H1 (cell line): ENCODE measurements around the gene SPEN. TPM values are rescaled to one million over a fixed set of nuclear protein-coding genes. Genes with fewer than 3 reads are reported as not detected.

Experiments used
- ASH2L ChIP-seq: fragments of 200-600, 300-600 bp; sonication (generic); IDR thresholded peaks from one replicate; pipeline ENCODE4 v1.7.1; 2017; ENCODE audit warnings: low read length
- BCL11A ChIP-seq, 2 experiments: IDR thresholded peaks; one replicate each; pipeline ENCODE4 v1.6.1; 2011; ENCODE audit warnings: low read depth in 2 of 2, low read length in 2 of 2, mild to moderate bottlenecking in 2 of 2
- CTBP2 ChIP-seq: IDR thresholded peaks from 2 replicates; pipeline ENCODE4 v1.7.0; 2011; ENCODE audit warnings: borderline replicate concordance, mild to moderate bottlenecking, moderate library complexity, mixed read lengths, low read length; ENCODE audit not compliant: insufficient read depth, insufficient read length
- HDAC2 ChIP-seq, 2 experiments: fragments of 300-600 bp in 1 of 2; sonication (generic) in 1 of 2; IDR thresholded peaks; 2 replicates each; pipeline ENCODE4 v1.6.1; 2011 to 2012; ENCODE audit warnings: low read depth in 2 of 2, low read length in 2 of 2, mild to moderate bottlenecking in 2 of 2, moderate library complexity in 2 of 2, borderline replicate concordance in 1 of 2, inconsistent platforms in 1 of 2
- MAFK ChIP-seq: IDR thresholded peaks from 2 replicates; pipeline ENCODE4 v1.6.1; 2012; ENCODE audit warnings: low read depth, mild to moderate bottlenecking, improper control_type of control experiment, low read length
- SP2 ChIP-seq: IDR thresholded peaks from 2 replicates; pipeline ENCODE4 v1.6.1; 2012; ENCODE audit warnings: mild to moderate bottlenecking, low read length, inconsistent platforms
- polyA plus RNA-seq, 7 experiments: library from polyadenylated mRNA; depleted of rRNA in 3 of 7; stranded (reverse) in 5 of 7; unstranded in 2 of 7; fragments of >200 nt in 5 of 7; fragments of 200-250 nt in 2 of 7; gene quantifications; 1 replicate in 5 of 7; 2 replicates in 1 of 7; 4 replicates in 1 of 7; pipeline versions ENCODE4 v1.2.1 to v1.2.3, GENCODE V29; 2011 to 2013; ENCODE audit warnings: missing spikeins in 2 of 7, mixed read lengths in 2 of 7
- total RNA-seq: library from RNA; stranded (reverse); fragmentation: NEBNext Ultra II Directional; extraction: Animal tissue kit (Norgen Biotek cat#: 25700); gene quantifications from 2 replicates; pipeline ENCODE4 v1.2.1, GENCODE V29; 2021
- TF ChIP-seq, protein P1 (sequence below), 3 experiments: IDR thresholded peaks; 1 replicate in 2 of 3; 2 replicates in 1 of 3; pipeline versions ENCODE4 v1.5.1 to v1.6.1; 2011; ENCODE audit warnings: low read length in 3 of 3, mild to moderate bottlenecking in 3 of 3, inconsistent platforms in 2 of 3, low read depth in 1 of 3, moderate library complexity in 1 of 3; ENCODE audit not compliant: insufficient read depth in 1 of 3; ENCODE audit errors: control extremely low read depth in 1 of 3

The SPEN gene
- total and polyA plus RNA-seq, 2 of the 8 experiments (the other 6 are each of a cell fraction or from before 2014, with no cell fraction given) = 12.5 to 52.1 TPM

DNA sequence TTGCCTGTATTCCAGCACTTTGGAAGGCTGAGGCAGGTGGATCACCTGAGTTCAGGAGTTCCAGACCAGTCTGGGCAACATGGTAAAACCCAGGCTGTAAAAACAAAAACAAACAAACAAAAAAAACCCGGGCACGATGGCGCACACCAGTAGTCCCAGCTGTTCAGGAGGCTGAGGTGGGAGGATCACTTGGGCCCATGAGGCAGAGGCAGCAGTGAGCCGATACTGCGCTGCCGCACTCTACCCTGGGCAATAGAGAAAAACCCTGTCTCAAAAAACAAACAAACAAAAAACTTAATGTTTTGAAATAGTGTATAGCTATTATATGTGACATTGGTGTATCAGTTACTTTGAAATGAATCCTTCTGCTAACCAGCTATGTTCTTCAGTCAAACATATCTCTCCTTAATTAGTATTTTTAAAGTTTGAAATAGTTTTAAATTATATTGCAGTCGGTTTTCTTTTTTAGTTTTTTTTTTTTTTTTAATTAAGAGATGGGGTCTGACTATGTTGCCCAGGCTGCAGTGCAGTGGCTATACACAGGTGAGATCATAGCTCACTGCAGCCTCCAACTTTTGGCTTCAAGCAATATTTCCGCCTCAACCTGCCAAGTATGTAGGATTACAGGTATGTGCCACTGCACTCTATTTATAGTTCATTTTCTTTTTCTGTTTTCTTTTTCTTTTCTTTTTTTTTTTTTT, 11.3 kb downstream of the SPEN start (continued):
- TF ChIP-seq HDAC2 (IDR thresholded peaks at IDR 0.05; ENCODE audit: borderline replicate concordance in 1 of 2, low read depth in 2 of 2, low read length in 2 of 2) (no peak), ASH2L (no peak), CTBP2 (no peak), SP2 (no peak), MAFK (no peak), BCL11A (IDR thresholded peaks at IDR 0.05; ENCODE audit: low read depth in 2 of 2, low read length in 2 of 2) (no peak)
- TF ChIP-seq, protein P1, sequence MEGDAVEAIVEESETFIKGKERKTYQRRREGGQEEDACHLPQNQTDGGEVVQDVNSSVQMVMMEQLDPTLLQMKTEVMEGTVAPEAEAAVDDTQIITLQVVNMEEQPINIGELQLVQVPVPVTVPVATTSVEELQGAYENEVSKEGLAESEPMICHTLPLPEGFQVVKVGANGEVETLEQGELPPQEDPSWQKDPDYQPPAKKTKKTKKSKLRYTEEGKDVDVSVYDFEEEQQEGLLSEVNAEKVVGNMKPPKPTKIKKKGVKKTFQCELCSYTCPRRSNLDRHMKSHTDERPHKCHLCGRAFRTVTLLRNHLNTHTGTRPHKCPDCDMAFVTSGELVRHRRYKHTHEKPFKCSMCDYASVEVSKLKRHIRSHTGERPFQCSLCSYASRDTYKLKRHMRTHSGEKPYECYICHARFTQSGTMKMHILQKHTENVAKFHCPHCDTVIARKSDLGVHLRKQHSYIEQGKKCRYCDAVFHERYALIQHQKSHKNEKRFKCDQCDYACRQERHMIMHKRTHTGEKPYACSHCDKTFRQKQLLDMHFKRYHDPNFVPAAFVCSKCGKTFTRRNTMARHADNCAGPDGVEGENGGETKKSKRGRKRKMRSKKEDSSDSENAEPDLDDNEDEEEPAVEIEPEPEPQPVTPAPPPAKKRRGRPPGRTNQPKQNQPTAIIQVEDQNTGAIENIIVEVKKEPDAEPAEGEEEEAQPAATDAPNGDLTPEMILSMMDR (IDR thresholded peaks at IDR 0.05; ENCODE audit: control extremely low read depth in 1 of 3, insufficient read depth in 1 of 3, low read depth in 1 of 3, low read length in 3 of 3) = no peak
